ENCODE data around the gene BCL2.
"Not testable (repeated sequence)": the region's sequence is repeated elsewhere in the genome, so short reads cannot be mapped to it uniquely, and the experiment has no call there.

Gene BCL2

DNA sequence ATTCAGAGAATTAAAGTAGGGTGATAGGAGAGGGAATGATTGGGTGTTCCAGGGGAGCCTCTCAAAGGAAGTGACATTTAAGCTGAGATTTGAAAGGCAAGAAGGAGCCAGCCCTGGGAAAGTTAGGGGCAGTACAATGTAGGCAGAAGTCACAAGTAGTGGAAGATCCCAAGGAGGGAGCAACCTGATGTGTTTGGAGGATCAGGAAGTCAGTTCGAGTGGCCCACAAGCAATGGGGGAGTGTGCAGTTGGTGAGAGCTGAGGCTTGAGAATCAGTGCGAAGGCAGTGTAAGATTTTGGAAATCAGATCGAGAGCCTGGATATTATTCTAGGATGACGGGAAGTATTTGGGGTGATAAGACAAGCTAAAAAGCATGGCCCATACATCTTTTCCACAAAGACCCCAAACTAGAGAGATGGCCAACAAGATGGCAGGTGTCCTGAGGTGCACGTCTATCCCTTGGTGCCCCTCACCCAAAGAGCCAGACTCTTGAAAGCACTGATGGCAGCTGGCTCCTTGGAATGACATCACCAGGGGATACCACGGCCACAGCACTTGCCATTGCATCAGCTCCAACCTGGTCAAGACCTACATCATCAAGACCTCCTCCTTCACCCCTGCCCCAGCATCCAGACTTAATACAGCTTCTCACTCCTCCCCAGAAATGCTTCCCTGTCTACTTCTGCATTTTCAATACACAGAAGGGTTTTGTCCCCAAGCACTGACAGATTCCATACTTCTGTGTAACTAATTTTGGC lies 127.3 kb downstream of the BCL2 start:
- no peak overlapping the region for H3K4me3 ChIP-seq (ENCODE audit: low read depth, low read length)
- in situ Hi-C loops (cut with HindIII; ENCODE audit: low sequenced_read_pairs), result no loop called here
- DNase-seq (ENCODE audit: low read depth), result no peak
- TF ChIP-seq, protein P1, sequence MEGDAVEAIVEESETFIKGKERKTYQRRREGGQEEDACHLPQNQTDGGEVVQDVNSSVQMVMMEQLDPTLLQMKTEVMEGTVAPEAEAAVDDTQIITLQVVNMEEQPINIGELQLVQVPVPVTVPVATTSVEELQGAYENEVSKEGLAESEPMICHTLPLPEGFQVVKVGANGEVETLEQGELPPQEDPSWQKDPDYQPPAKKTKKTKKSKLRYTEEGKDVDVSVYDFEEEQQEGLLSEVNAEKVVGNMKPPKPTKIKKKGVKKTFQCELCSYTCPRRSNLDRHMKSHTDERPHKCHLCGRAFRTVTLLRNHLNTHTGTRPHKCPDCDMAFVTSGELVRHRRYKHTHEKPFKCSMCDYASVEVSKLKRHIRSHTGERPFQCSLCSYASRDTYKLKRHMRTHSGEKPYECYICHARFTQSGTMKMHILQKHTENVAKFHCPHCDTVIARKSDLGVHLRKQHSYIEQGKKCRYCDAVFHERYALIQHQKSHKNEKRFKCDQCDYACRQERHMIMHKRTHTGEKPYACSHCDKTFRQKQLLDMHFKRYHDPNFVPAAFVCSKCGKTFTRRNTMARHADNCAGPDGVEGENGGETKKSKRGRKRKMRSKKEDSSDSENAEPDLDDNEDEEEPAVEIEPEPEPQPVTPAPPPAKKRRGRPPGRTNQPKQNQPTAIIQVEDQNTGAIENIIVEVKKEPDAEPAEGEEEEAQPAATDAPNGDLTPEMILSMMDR (IDR thresholded peaks at IDR 0.05; ENCODE audit: low read depth, low read length, missing control alignments), result no peak

DNA sequence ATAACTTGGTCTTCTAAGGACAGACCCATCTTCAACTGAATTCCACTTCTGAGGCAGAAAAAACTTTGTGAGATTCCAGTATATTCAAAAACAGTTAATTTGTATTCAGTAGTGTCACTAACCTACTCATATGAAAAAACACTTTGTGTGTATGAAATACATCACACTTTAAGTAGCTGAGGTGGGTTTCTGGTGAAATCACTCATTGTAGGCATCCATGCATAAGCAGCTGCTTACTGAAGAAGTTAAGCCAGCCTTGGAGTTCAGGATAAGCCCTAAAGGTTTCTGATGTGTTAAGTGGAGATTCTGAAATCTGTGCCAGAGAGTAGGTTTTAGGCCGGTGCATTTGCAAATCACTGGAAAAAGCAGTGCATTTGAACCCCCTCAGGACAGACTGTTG lies 128.2 kb downstream of the BCL2 start:
- in situ Hi-C loops (cut with HindIII; ENCODE audit: low sequenced_read_pairs), result no loop called here

DNA sequence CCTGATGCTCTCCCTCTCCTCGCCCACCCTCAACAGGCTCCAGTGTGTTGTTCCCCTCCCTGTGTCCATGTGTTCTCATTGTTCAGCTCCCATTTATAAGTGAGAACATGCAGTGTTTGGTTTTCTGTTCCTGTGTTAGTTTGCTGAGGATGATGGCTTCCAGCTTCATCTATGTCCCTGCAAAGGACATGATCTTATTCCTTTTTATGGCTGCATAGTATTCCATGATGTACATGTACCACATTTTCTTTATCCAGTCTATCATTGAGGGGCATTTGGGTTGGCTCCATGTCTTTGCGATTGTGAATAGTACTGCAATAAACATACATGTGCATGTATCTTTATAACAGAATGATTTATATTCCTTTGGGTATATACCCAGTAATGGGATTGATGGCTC lies 128.7 kb downstream of the BCL2 start:
- DNase-seq (ENCODE audit: low read depth); in situ Hi-C loops (cut with HindIII; ENCODE audit: low sequenced_read_pairs): not testable (repeated sequence)

More for the DNA sequence above, 128.2 kb downstream of the BCL2 start:
- no peak overlapping the region for H3K4me3 ChIP-seq (ENCODE audit: low read depth, low read length)
- TF ChIP-seq, protein P1 (IDR thresholded peaks at IDR 0.05; ENCODE audit: low read depth, low read length, missing control alignments), result no peak
- no peak for DNase-seq (ENCODE audit: low read depth)

DNA sequence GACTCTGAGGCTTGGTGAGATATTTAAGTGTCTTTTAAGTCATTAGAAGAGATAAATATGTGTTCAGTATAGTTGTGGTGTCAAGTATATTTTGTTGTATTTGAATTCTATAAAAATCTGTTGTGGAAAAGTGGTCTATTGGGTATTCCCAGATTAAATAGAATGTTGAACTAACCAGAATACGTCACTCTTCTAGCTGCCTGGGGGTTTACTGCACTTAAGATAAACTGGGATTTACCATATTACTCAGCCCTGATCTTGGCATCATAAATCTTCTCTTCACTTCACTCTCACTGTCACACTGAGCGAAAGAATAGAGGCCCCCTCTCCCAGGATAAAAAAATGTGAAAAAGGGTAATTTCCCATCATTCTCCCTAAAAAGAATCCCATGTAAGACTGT lies 129.8 kb downstream of the BCL2 start:
- DNase-seq (ENCODE audit: low read depth), result no peak
- H3K4me3 ChIP-seq (ENCODE audit: low read depth, low read length), result no peak overlapping the region
- TF ChIP-seq, protein P1 (IDR thresholded peaks at IDR 0.05; ENCODE audit: low read depth, low read length, missing control alignments), result no peak
- in situ Hi-C loops (cut with HindIII; ENCODE audit: low sequenced_read_pairs), result no loop called here

More for the DNA sequence above, 128.7 kb downstream of the BCL2 start:
- not testable (repeated sequence) for H3K4me3 ChIP-seq (ENCODE audit: low read depth, low read length)

DNA sequence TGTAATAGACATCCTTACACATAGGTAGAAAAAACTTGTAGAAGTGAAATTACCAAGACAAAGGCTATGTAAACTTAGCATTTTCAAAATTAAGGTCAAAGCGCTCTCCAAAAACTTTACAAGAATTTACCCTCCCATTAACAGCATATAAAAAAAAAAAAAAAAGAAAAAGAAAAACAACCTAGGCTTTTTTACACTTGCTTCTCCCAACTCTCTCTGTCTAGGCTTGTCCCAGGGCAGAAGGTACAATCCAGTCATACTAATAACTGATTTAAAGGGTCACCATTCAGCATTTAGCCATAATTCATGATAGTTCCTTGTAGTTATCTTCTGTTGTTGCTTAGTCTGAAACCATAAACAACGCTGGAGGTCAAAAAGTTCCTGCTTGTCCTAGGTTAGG lies 130.5 kb downstream of the BCL2 start:
- H3K4me3 ChIP-seq (ENCODE audit: low read depth, low read length), result no peak overlapping the region
- DNase-seq (ENCODE audit: low read depth), result no peak
- in situ Hi-C loops (cut with HindIII; ENCODE audit: low sequenced_read_pairs), result no loop called here
- TF ChIP-seq, protein P1 (IDR thresholded peaks at IDR 0.05; ENCODE audit: low read depth, low read length, missing control alignments), result no peak

DNA sequence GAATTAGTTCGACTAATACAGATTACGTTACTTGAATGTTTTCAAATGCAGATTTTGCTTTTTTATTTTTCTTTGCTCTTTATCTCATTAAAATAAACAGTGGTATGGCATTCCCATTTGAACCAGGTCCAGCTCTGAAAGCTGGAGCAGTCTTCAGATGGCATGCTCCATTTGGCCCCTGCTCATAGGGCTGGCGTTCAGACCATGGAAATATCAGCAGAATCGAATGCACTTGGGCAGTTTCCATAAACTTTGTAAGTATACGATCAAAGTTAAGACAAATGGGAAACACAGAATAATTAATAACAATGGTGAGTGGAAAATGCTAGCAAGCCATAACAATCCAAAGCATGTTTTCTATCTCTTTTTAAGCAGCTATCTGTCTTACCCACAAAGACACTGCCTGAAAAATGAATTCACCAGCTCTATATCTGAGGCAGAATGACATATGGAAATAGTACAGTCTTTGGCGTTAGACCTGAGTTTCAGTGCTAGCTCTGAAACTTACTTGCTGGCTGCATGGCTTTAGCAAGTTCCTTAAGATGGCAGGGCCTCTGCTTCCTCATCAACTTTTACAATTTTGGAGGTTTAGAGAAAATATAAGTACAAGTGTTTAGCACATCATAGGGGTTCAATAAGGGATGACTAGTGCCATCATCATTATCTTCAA lies 131.6 kb downstream of the BCL2 start:
- DNase-seq (ENCODE audit: low read depth), result no peak
- in situ Hi-C loops (cut with HindIII; ENCODE audit: low sequenced_read_pairs), result no loop called here
- H3K4me3 ChIP-seq (ENCODE audit: low read depth, low read length), result no peak overlapping the region
- TF ChIP-seq, protein P1 (IDR thresholded peaks at IDR 0.05; ENCODE audit: low read depth, low read length, missing control alignments), result no peak

DNA sequence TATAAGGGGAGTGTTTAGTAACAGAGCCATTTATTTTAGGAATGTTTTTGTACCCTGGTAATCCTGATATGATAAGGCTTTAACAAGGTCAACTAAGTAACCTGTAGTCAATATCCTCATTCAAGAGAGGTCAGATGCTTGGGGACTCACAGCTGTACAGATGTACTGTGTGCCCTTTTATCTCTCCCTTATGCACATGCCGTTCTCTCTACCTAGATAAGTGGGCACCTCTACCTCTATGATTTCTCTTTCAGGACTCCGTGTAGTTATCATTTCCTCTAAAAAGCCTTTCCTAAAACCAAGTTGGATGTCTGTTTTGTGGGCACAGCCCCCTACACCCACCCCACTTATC lies 132.4 kb downstream of the BCL2 start:
- TF ChIP-seq, protein P1 (IDR thresholded peaks at IDR 0.05; ENCODE audit: low read depth, low read length, missing control alignments), result no peak
- H3K4me3 ChIP-seq (ENCODE audit: low read depth, low read length), result no peak overlapping the region
- DNase-seq (ENCODE audit: low read depth), result no peak
- in situ Hi-C loops (cut with HindIII; ENCODE audit: low sequenced_read_pairs), result no loop called here

Data from astrocyte of the cerebellum (primary cell).